ENCODE data around the gene SMIM33. TPM values are rescaled to one million over a fixed set of nuclear protein-coding genes. Genes with fewer than 3 reads are reported as not detected.

Gene SMIM33
- total and polyA plus RNA-seq, 9 donors = not detected

- no peaks in the 10 kb centered on the region for H3K27me3 ChIP-seq
- TF ChIP-seq, protein P1, sequence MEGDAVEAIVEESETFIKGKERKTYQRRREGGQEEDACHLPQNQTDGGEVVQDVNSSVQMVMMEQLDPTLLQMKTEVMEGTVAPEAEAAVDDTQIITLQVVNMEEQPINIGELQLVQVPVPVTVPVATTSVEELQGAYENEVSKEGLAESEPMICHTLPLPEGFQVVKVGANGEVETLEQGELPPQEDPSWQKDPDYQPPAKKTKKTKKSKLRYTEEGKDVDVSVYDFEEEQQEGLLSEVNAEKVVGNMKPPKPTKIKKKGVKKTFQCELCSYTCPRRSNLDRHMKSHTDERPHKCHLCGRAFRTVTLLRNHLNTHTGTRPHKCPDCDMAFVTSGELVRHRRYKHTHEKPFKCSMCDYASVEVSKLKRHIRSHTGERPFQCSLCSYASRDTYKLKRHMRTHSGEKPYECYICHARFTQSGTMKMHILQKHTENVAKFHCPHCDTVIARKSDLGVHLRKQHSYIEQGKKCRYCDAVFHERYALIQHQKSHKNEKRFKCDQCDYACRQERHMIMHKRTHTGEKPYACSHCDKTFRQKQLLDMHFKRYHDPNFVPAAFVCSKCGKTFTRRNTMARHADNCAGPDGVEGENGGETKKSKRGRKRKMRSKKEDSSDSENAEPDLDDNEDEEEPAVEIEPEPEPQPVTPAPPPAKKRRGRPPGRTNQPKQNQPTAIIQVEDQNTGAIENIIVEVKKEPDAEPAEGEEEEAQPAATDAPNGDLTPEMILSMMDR (IDR thresholded peaks at IDR 0.05) = peak; percentile 95 to 99 (median 98)
- TF ChIP-seq EP300 (IDR thresholded peaks at IDR 0.05) (no peak), POLR2A (IDR thresholded peaks at IDR 0.05) (peak; percentile 60)
- no peaks in the 10 kb centered on the region for H3K9me3 ChIP-seq
- peak; percentile 93 to 99 (median 95) for DNase-seq
- H3K4me3 ChIP-seq = peak overlapping the region; percentile 40
- H3K36me3 ChIP-seq = no peaks in the 10 kb centered on the region
- 3 to 4% (median 3%) methylated on average over 32 to 56 of the region's 56 CpGs for WGBS, 3 donors
- intact Hi-C loops (cut with DNase I) = loop anchor here in 3 of 4 donors (5.0 to 10.0 kb wide), 4 partner anchors 73 to 101 kb away; partner anchors contain the start of gene DNAJC18 (in 1 of the 3)
- peaks cover 3% of the 10 kb centered on the region for H3K4me1 ChIP-seq (ENCODE audit: insufficient read depth)
- peak overlapping the region; percentile 15 to 75 for H3K27ac ChIP-seq
Measured at GRCh38 chr5:139517683-139518564, 47.1 kb downstream of the SMIM33 start.

Small RNA genes lying within 50 kb of the gene (small RNA-seq; reads per million reads assigned to genes)
- gene RNU5B-4P = not detected

Other genes with a start within 250 kb of the SMIM33 start
- 100 to 1,000 TPM; 184 to 297 (median 227) TPM for gene MATR3, start 177.3 kb upstream of the SMIM33 start, total RNA-seq
- gene MATR3, start 177.3 kb upstream of the SMIM33 start, polyA plus RNA-seq = 100 to 1,000 TPM; 174 to 222 TPM
- gene PAIP2, start 129.2 kb upstream of the SMIM33 start, total RNA-seq = 100 to 1,000 TPM in 4 of 7 donors, 10 to 100 TPM in 3; 68.4 to 113 (median 100) TPM
- gene PAIP2, start 129.2 kb upstream of the SMIM33 start, polyA plus RNA-seq = 100 to 1,000 TPM; 111 to 142 TPM
- gene SLC23A1, start 87.7 kb upstream of the SMIM33 start, total RNA-seq = 10 to 100 TPM in 1 of 7 donors, 1 to 10 TPM in 3, under 1 TPM in 1, not detected in 2; 0.10 to 14.5 (median 1.2) TPM
- gene SLC23A1, start 87.7 kb upstream of the SMIM33 start, polyA plus RNA-seq = under 1 TPM in 1 of 2 donors, not detected in 1; 0.05 TPM
- gene MZB1, start 81.1 kb upstream of the SMIM33 start, total RNA-seq = 1 to 10 TPM in 3 of 7 donors, under 1 TPM in 3, not detected in 1; 0.50 to 1.8 (median 1.2) TPM
- 1 to 10 TPM in 1 of 2 donors, under 1 TPM in 1; 0.91 to 1.7 TPM for gene MZB1, start 81.1 kb upstream of the SMIM33 start, polyA plus RNA-seq
- 1 to 10 TPM in 4 of 7 donors, under 1 TPM in 3; 0.60 to 2.0 (median 1.0) TPM for gene PROB1, start 75.9 kb upstream of the SMIM33 start, total RNA-seq
- gene PROB1, start 75.9 kb upstream of the SMIM33 start, polyA plus RNA-seq = 1 to 10 TPM in 1 of 2 donors, under 1 TPM in 1; 0.65 to 1.0 TPM
- gene SPATA24, start 66.9 kb upstream of the SMIM33 start, total RNA-seq = 1 to 10 TPM; 2.1 to 4.7 (median 3.3) TPM
- 1 to 10 TPM; 6.5 to 6.7 TPM for gene SPATA24, start 66.9 kb upstream of the SMIM33 start, polyA plus RNA-seq
- 10 to 100 TPM in 6 of 7 donors, 1 to 10 TPM in 1; 5.2 to 31.0 (median 22.4) TPM for gene DNAJC18, start 31.5 kb upstream of the SMIM33 start, total RNA-seq
- 10 to 100 TPM; 11.1 to 35.6 TPM for gene DNAJC18, start 31.5 kb upstream of the SMIM33 start, polyA plus RNA-seq
- gene ECSCR, start 8.3 kb upstream of the SMIM33 start, total RNA-seq = 10 to 100 TPM in 3 of 7 donors, 1 to 10 TPM in 4; 4.4 to 17.5 (median 7.2) TPM
- 10 to 100 TPM; 32.8 to 43.5 TPM for gene ECSCR, start 8.3 kb upstream of the SMIM33 start, polyA plus RNA-seq
- 10 to 100 TPM; 36.8 to 74.6 (median 53.8) TPM for gene STING1, start 11.8 kb downstream of the SMIM33 start, total RNA-seq
- gene STING1, start 11.8 kb downstream of the SMIM33 start, polyA plus RNA-seq = 10 to 100 TPM; 47.6 to 49.9 TPM
- gene UBE2D2, start 90.3 kb downstream of the SMIM33 start, total RNA-seq = 100 to 1,000 TPM in 4 of 7 donors, 10 to 100 TPM in 3; 66.8 to 144 (median 117) TPM
- gene UBE2D2, start 90.3 kb downstream of the SMIM33 start, polyA plus RNA-seq = 100 to 1,000 TPM in 1 of 2 donors, 10 to 100 TPM in 1; 79.7 to 230 TPM
- gene CXXC5, start 177.3 kb downstream of the SMIM33 start, total RNA-seq = 10 to 100 TPM in 2 of 7 donors, 1 to 10 TPM in 5; 4.4 to 35.7 (median 8.7) TPM
- gene CXXC5, start 177.3 kb downstream of the SMIM33 start, polyA plus RNA-seq = 10 to 100 TPM in 1 of 2 donors, 1 to 10 TPM in 1; 7.0 to 28.2 TPM